ENCODE measurements around the gene EPHA3.
"Not testable (repeated sequence)": the region's sequence is repeated elsewhere in the genome, so short reads cannot be mapped to it uniquely, and the experiment has no call there.

Gene EPHA3

DNA sequence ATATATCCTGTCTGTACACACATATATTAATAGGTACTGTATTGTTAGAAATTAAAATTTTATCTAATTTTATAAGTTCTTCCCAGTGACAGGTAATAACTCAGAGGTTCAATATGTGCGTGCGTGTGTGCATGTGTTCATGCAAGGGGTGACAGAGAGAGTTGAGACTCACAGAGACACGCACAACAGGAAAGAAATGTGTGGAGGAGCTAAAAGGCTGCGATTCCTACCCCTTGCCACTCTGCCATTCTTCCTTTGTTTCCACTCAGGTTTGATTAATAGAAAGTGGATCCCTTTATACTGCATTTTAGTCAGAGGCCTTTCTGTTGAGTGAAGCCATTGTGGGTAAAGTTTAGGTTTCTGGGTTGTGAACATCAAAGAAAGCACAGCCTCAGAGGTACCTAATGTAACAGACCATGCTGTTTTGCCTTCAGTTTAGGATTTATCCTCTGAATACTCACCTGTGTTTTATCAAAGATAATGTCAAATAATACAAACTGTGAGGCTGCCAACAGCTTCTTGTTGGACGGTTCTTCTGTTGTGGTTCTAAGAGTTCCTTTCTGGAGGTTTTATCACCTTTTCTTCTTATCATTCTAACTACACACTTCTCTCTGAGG lies 182.3 kb downstream of the EPHA3 start:
- no peak for DNase-seq

DNA sequence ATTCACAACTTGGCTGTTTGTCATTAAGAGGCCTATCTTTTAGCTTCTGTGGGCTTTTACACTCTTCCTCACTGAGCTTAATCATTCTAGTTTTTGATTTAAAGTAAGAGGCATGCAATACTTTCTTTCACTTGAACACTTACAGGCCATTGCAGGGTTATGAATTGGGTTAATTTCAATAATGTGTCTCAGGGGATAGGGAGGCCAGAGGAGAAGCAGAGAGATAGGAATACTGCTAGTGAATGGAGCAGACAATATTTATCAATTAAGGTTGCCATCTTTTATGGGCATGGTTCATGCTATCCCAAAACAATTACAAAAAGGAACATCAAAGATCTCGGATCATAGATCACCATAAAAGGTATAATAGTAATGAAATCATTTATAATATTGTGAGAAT lies 189.8 kb downstream of the EPHA3 start:
- no peak for DNase-seq

DNA sequence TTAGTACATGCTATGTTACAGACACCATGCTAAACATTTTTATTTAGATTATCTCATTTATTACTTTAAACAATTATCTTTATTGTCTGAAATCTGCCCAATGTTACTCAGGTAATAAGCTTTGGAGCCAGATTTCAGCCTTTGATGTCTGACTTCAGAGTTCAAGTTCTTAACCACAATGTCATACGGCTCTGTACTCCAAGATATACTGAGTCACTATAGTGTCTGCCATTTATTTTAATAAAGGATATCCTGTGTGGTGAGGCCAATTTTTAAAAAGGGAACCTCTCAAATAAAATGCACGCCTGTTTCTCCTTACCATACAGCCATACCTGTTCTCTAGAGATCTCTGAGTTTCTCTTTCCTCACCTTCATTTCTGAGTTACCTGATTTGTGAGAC lies 193.1 kb downstream of the EPHA3 start:
- DNase-seq = no peak

DNA sequence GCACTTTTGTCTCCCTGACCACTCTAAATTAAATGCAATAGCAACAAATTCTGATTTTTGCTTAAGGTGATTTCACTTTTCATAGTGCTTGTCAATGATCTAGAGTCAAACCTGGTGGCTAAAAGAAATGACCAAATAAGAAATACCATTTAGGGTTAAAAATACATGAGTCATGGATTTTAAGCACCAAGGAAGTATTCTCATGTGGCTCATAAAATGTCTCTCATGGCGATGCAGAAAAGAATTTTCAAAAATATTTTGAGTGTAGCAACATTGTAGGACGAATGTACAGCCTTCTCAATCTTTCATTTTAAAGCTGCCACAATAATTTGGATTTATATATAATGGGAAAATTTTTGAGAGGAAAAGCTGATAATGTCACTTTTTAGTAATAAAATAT lies 193.6 kb downstream of the EPHA3 start:
- no peak for DNase-seq

- DNase-seq = no peak
These were observed 196.3 kb downstream of the EPHA3 start for GRCh38 chr3:89303701-89304100.

DNA sequence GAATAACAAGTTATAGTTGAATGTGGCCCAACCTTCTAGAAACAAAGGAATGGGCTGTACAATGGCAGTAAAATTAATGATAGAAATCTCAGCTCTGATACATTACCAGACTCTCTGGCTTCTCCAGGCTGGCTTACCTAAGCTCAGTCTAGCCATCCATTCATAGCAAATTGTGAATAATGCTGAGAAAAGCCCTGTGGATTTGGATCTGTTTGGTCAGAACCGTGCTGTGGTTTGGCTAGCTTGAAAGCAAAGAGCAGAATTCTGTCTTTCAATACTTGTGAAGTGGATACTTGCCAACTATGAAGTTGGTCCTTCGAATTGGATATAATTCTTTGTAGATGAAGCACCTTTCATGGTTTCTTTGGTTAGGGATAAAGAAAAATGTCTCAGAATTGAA lies 199.1 kb downstream of the EPHA3 start:
- DNase-seq = no peak

GRCh38 chr3:89311581-89311980 lies 204.2 kb downstream of the EPHA3 start:
- no peak for DNase-seq

- DNase-seq = no peak
These were observed 204.7 kb downstream of the EPHA3 start for GRCh38 chr3:89312141-89312540.

DNA sequence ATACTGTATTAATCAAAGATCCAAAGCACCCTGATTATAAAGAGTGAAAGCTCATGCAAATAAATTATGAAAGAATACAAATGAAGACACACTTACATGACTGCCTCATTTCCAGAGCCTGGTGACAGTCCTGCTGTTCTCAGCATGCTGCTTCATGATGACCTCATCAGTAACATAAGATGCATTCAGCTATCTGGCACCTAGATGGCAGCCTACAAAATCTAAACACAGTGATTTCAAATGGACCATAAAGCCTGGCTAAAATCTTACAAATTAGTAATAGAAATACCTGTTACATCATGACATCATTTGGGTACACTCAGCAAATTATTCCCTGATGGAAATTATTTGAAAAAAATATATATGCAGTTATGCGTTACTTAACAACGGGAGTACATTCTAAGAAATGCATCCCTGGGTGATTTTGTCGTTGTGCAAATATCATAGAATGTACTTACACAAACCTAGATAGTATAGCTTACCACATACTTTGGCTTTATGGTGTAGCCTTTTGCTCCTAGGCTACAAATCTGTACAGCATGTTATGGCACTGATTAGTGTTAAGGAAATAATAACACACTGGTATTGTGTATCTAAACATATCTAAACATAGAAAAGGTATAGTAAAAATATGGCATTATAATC lies 207.2 kb downstream of the EPHA3 start:
- DNase-seq = no peak

DNA sequence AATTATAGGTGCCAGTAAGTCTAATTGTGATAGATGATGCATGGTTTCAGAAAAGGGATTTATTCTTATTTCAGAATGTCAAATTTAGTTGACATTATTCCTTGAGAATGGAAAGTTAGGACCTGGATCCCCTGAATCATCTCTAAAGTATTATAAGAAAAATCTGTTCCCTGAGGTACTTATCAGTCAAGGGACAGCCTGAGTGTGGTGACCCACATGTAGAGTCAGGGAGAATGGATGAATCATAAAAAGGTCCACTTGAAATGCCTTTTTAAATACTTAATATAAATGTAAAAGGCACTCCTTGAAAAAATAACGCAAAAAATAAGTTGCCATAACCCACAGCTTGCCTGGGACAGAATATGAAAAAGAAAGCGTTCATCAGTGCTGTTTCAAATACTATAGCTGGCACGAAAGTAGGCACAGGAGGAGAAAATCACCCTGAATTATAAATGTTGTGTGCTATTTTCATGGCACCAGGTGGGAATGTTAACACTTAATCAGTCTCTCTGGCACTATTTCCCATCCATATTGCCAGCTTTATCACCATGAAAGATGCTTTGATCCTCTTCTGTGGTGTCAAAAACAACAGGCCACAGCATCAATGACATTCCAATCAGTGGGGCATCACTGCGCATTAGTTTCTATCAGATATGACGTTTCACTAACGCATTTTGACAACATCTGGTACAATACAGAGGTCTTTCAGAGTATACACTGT lies 208.5 kb downstream of the EPHA3 start:
- no peak for DNase-seq

DNA sequence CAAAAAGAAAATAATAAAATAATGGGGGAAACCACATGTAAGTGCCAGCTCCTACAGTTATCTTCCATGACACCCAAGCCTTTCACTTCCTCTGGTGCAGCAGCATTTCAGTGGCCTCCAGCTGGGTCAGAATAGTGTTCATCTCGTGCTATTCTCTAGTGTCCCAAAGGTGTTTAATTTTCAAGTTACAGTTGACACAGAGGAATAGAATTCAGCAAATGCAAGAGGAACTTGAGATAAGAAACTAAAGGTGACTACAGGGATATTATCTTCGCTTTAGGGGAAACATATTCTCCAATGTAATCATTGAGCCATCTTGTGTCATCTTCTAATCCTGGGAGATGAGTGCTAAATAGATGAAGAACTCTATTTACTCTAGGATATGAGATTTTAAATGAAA lies 212.8 kb downstream of the EPHA3 start:
- DNase-seq = no peak

GRCh38 chr3:89326997-89327396 lies 219.6 kb downstream of the EPHA3 start:
- no peak for DNase-seq

- no peak for DNase-seq
These were observed 225.0 kb downstream of the EPHA3 start for GRCh38 chr3:89332386-89332785.

GRCh38 chr3:89332793-89333192 lies 225.4 kb downstream of the EPHA3 start:
- no peak for DNase-seq

GRCh38 chr3:89335693-89336092 lies 228.3 kb downstream of the EPHA3 start:
- DNase-seq = no peak

DNA sequence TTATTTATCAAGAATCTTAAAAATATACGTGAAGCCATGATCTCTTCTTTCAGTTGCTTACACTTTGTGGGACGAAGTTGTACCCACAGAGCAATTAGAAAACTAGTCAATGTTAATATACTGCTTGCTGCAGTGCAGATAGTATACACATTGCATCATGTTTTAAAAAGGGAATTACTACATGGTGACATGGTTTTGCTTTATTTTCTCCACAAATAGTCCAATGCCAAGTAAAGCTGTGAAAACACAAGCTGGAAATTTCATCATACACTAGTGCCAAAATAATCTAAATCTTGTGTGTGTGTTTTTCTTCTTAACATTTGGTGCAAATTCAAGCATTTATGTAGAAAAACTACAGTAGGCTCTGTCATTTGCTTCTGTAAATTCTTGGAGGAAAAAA lies 233.0 kb downstream of the EPHA3 start:
- DNase-seq = no peak

GRCh38 chr3:89344076-89344475 lies 236.7 kb downstream of the EPHA3 start:
- DNase-seq = no peak

DNA sequence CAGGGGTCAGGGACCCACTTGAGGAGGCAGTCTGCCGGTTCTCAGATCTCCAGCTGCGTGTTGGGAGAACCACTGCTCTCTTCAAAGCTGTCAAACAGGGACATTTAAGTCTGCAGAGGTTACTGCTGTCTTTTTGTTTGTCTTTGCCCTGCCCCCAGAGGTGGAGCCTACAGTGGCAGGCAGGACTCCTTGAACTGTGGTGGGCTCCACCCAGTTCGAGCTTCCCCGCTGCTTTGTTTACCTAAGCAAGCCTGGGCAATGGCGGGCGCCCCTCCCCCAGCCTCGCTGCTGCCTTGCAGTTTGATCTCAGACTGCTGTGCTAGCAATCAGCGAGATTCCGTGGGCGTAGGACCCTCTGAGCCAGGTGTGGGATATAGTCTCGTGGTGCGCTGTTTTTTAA lies 243.5 kb downstream of the EPHA3 start:
- DNase-seq = not testable (repeated sequence)

DNA sequence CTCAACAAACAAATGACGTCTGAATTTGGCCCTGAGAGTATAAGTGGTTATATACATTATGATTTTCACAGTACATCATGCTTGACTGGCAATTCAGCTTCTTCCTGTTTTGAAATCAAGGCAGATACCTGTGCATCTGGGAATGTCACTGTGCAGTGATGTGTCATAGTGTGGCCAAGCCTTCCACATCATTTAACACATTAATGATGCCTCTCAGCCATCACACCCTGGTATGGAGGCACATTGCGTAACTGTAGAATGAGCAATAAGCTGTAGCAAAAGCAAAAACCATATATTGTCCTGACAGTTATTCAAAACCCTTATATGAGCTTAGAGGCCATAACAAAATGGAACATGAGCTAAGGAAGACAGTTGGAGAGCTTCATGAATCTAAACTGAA lies 246.0 kb downstream of the EPHA3 start:
- DNase-seq = no peak

DNA sequence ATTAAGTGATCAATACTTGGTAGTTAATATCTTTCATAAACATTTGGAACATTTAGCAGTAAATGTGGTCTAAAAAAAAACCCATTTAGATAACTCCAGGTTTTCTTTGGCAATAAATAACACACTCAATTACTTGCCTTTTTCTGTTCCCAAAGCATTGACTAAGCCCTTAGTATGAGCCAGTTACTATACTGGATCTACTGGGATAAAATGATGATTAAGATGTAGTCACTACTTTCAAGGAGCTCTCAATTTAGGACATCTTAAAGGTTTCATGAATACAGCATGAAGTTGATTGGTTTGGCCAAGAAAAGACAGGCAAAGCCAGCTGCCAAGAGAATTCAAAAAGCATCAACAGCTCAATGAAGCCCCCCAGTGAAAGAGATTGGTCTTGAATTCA lies 250.9 kb downstream of the EPHA3 start:
- DNase-seq = no peak

DNA sequence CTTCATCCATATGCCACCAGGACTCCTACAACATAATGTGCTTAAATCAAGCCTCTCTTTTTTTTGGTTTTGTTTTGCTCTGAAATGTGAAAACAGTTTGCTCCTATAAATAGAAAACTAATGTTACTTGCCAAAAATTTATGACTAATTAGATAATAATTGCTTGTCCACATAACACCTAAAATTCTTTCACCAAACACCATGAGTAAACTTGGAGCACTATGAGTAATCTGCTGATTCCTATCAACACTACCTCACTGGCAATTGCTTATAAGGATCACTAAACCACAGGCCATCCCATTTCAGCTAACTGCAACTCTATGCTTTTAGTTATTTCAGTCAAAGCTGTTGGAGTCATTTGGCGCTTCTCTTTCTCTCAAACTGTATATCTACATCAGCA lies 252.7 kb downstream of the EPHA3 start:
- no peak for DNase-seq

GRCh38 chr3:89362496-89362895 lies 255.1 kb downstream of the EPHA3 start:
- DNase-seq = no peak

- DNase-seq = no peak
These were observed 255.8 kb downstream of the EPHA3 start for GRCh38 chr3:89363171-89363570.

- no peak for DNase-seq
These were observed 256.9 kb downstream of the EPHA3 start for GRCh38 chr3:89364314-89364713.

GRCh38 chr3:89367166-89367565 lies 259.7 kb downstream of the EPHA3 start:
- no peak for DNase-seq

All from stimulated activated CD4-positive, alpha-beta T cell treated with anti-CD3 and anti-CD28 coated beads, Interleukin-4, amount 100 ng/mL, for 1 hour (primary cell).